HG03064 (cell line): ENCODE results near the gene CFAP20DC.
A peak's percentile ranks its signal among the peaks of the same experiment; 100 is the strongest.
"Not testable (repeated sequence)": the region's sequence is repeated elsewhere in the genome, so short reads cannot be mapped to it uniquely, and the experiment has no call there.

ENCODE experiments used
- ATAC-seq: cut with Tn5 transposase; IDR thresholded peaks from one replicate; pipeline ENCODE4 v1.9.1; 2021; ENCODE audit warnings: low read depth; ENCODE audit not compliant: unreplicated experiment

Gene CFAP20DC

DNA sequence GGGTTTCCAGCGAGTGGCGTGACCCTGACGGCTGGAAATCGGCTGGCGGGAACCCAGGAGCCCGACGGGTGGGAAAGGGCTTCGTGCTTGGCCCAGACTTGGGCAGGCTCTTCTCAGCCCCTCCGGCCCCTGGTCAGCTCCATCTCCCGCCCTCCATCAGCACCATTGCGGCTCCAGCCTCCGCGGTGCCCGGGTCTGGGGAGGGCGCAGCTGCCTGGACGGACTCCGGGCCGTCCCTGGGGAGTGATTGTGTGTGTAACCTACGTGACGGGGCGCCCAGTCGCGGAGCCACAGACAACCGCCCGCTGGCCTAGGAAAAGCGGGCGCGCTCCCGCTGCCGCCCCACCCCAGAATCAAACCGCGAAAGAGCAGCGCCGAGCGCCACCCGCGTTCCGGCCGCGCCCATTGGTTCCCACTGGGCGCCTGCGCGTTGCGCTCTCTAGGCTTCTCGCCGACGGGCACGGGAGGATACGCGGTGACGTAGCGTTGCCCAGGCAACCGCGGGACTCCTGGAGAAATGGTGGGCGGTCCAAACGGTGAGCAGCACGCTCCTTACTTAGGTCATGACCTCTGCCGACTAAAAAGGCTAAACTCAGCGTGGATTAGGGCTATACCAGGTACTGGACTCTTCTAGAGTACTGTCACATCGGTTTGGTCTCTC, at the start of gene CFAP20DC:
Gene CFAP20DC (minus strand): TSS at position 355 of the 661 bp plus-strand sequence. CDS start 394 bp downstream, outside the sequence.
- peak; percentile 99 for ATAC-seq

DNA sequence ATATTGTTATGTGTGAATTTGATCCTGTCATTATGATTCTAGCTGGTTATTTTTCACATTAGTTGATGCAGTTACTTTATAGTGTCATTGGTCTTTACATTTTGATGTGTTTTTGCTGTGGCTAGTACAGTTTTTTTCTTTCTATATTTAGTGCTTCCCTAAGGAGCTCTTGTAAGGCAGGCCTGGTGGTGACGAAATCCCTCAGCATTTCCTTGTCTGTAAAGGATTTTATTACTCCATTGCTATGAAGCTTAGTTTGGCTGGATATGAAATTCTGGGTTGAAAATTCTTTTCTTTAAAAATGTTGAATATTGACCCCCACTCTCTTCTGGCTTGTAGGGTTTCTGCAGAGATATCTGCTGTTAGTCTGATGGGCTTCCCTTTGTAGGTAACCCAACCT, 48.7 kb upstream of the CFAP20DC start:
- not testable (repeated sequence) for ATAC-seq

DNA sequence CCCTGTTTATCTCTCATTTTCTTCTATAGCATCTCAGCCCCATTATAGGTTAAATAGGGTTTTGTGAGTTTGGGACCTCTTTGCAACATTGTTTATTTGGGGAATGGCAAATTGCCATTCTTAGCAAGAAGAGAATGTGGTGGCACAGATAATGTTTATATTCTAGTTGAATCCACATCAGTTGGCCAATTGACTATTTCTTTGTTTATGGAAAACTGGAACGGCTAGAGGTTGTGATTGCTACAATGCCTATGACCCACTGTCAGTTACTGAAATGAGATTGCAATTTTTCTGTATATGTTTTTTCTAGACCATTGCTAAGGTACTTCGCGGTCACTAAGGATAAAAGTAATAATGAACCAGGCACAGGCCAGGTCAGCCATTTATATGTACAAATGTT, 44.6 kb upstream of the CFAP20DC start:
- ATAC-seq: no peak

DNA sequence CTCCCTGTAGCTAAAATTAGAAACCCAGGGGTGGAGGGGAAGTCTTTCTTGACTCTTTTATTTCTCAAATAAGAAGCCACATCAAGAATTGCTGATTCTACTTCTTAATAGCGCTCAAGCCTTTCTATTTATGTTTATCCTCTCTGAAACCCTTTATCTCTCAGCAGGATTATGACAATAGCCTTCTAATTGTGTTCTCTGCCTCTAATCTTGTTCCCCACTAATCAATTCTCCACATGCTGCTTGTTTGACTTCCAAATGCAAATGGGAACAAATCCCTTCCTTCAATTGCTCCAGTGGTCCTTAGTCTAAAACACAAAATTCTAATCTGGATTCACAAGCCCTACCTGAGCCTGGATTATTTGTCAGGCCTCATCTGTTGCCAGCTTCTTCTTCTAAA, 43.7 kb upstream of the CFAP20DC start:
- ATAC-seq: no peak

DNA sequence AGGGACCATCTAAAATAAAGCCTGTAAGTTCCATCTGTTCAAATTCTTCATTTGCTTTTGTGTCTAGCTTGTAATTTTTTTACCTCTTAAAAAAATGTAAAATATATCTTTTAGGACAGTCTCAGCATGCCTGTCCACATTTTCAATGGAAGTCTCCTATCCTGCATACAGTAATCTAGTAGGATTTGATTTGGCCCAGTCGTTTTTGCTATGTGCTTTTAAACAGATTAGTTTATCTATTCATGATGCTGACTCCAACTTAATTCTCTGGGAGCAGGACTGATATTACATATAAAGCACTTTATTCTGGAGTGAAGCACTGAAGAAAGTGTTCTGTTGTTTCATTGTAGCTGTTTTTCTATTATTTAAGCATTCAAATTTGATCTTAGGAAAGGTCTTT, 38.9 kb upstream of the CFAP20DC start:
- no peak for ATAC-seq

DNA sequence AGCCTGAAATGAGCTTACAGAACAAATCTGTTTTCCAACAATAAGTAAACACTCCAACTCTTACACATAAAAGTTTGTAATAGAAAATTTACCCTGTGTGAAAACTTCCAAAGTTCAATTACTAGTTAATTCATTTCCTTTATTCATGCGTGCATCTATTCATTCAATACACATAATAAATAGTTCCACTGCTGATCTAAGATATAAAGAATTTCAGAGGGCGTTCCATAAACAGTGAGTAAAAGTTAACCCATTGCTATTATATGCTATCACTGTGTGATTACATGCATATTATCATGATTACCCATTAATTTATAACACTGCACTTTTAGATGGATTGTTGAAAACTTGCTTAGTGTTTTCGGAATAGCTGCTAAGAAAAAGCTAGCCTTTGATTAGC, 36.2 kb upstream of the CFAP20DC start:
- ATAC-seq: no peak

DNA sequence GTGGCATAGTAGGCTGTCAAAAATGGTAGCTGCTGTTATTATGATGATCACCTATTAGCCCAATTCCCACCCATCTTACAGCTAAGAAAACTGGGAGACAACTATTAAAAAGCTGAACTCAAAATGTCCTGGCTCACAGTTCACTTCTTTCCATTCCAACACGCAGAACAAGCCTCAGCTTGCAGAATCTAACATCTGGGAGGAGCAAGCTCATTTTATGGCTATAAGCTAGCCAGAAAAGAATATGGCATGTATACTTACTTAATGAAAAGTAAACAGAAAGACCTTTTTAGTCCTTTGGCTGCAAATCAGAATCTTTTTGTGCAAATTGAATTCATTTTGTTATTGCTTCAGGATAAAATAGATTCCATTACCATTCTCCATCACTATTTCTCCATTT, 34.8 kb upstream of the CFAP20DC start:
- ATAC-seq: no peak

DNA sequence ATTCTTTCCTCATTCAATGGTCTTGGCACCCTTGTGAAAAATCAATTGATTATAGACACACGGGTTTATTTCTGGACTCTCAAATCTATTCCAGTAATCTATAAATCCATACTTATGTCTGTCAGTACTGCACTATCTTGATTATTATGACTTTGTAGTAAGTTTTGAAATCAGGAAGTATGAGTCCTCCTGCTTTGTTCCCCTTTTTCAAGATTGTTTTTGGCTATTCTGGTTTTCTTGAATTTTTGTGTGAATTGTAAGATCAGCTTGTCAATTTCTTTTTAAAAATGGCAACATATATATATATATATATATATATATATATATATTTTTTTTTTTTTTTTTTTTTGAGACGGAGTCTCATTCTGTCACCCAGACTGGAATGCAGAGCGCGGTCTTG, 32.3 kb upstream of the CFAP20DC start:
- no peak for ATAC-seq

DNA sequence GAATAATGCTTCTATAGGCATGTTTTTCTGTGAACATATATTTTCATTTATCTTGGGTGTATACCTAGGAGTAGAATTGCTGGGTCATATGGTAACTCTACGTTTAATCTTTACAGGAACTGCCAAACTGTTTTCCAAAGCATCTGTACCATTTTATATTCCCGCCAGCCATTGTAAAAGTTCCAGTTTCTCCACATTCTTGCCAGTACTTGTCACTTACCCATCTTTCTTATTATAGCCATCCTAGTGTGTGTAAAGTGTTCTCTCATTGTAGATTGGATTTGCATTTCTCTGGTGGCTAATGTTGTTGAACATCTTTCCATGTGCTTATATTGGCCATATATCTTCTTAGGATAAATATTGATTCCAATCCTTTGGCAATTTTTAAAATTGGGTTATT, 31.2 kb upstream of the CFAP20DC start:
- ATAC-seq: no peak

DNA sequence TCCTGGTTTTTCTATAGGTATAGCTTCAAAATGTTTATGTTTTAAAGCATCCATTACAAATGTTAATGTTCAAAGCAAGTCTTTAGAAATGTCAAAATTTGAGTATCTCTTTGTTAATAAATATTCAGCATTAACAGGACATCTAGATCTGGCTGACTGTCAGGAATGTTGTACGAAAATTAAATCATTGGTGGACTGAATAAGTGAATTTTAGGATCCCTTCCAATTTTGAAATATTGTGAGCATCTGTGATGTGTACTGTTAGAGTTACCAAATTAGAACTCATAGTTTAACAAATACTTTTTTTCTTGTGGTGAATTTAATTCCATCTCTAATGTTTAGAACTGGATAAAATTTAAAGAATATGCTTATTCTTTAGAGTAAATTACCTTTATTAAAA, 30.1 kb upstream of the CFAP20DC start:
- ATAC-seq: no peak

DNA sequence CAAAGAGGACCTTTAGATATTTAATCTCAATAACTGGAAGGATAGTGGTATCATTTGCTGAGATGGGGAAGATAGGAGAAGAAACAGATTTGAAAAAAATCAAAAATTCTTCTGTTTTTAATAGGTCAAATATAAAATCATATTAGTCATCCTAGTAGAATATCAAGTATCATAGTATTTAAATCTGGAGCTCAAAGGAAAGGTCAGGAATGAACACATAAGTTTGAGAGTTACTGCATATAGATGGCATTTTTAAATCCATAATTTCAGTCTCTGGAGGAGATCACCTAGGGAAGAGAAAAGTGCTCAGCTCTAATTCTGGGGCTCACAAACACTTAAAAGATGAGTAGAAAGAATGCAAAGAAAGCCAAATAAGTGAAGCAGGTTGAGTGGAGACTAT, 24.9 kb upstream of the CFAP20DC start:
- no peak for ATAC-seq

DNA sequence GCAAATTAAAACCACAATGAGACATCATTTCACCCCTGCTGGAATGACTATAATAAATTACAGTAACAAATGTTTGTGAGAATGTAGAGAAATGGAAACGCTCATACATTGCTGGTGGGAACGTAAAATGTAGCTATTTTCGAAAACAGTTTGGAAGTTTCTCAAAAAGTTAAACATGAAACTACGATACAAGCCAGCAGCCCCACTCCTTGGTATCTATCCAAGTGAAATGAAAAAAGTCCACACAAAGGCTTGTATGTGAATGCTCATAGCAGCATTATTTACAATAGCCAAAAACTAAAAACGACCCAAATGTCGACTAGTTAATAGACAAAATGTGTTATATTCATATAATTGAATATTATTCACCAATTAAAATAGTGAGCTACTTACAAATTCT, 22.9 kb upstream of the CFAP20DC start:
- ATAC-seq: no peak

DNA sequence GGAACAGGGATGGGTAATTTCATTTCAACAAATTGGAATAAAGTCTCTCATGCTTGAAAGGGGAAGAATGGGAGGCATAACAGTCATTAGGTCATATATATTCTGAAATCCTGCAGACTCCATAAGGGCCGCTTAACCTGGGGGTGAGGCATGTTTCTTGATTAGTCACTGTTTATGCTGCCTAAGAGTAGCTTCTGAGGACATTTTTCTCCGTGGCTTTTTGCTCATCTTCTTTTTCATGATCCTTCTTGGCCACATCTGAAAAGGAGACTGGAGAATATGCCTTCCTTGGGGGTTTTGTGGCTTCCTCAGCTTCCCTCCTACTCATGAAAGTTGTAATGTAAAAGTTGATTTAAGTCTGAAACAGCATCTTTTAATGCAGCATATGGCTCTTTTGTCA, 20.0 kb upstream of the CFAP20DC start:
- no peak for ATAC-seq

DNA sequence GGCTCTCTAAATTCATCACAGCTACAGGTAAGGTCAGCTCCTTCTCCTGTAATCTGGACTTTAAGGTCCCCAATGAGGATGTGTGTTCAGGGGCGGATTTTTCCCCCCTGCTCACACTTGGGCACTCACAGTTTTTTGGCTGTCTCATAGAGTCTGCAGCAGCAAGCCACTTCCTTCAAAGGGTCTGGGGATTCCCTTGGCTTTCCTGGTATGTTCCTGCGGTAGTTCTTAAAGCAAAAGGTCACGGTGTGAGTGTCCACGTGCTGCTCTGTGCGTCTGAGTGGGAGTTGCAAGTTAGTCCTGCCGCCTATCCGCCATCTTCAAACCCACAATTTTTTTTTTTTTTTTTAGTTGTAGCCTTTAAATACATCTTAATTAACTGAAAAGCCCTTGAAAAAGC, 15.4 kb upstream of the CFAP20DC start:
- ATAC-seq: no peak

DNA sequence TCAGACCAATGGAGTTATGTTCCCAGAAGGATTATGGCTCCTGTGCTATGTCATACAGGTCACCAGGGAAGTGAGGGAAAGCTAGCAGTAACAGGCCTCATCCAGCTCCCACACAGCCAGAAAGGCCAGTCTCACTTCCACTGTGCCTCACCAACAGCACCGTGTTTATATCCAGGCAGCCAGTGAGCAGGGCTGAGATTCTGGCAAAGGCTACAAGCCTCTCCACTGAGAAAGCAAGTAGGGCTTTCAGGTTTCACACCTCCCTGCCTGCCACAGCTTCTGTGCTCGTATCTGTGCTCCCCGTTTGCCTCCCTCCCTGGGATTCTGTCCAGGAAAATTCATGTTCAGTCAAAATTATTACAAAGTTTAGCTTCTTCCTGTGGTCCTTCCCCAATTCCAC, 14.9 kb upstream of the CFAP20DC start:
- ATAC-seq: no peak

DNA sequence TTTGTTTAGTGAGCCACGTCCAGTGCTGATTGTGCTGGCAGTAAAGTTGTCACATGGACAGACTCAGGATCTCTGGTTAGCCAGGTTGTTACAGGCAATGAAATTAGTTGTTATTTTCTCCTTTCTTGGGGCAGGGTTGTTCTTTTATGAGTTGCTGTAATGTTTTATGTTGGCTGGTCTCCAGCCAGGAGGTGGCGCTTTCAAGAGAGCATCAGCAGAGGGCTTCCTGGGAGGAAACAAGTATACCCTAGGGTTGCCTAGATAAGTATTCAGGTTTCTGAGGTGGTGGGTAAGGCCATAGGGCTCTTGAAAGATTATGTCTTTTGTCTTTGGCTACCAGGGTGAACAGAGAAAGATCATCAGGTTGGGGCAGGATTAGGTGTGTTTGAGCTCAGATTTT, 14.5 kb upstream of the CFAP20DC start:
- no peak for ATAC-seq

DNA sequence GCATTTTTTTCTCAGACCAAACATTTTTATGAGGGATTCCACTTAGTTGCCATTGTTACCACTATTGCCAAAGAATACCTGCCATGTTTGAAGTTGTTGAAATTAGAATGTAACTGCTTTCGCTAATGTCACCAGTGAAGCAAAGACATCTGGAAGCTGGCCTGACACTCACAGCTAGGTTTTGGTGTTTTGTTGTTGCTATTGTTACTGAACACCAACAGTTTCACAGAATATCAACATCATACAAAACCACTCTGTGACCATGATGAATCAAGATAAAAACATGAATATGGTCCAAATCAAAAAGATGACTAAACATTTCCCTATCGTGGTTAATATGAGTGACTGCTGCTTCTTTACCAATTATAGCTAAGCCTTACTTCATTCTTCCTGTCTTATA, 6.9 kb upstream of the CFAP20DC start:
- no peak for ATAC-seq

DNA sequence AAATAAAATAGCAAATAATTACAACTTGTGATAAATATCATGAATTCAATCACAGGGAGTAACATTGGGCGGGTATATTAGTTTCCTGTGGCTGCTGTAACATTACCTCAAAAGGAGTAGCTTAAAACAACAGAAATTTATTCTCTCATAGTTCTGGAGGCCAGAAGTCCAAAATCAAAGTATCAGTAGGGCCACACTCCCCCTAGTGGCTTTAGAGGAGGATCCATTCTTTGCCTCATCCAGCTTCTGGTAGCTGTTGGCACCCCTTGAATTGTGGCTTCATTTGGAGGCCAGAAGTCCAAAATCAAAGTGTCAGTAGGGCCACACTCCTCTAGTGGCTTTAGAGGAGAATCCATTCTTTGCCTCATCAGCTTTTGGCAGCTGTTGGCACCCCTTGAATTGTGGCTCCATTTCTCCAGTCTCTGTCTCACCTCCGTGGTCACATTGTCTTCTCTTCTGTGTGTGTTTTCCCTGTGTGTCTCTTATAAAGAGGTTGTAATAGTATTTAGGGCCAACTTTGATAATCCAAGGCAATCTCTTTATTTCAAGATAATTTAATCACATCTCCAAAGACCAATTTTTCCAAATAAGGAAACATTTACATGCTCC, 3.1 kb upstream of the CFAP20DC start:
- no peak for ATAC-seq

DNA sequence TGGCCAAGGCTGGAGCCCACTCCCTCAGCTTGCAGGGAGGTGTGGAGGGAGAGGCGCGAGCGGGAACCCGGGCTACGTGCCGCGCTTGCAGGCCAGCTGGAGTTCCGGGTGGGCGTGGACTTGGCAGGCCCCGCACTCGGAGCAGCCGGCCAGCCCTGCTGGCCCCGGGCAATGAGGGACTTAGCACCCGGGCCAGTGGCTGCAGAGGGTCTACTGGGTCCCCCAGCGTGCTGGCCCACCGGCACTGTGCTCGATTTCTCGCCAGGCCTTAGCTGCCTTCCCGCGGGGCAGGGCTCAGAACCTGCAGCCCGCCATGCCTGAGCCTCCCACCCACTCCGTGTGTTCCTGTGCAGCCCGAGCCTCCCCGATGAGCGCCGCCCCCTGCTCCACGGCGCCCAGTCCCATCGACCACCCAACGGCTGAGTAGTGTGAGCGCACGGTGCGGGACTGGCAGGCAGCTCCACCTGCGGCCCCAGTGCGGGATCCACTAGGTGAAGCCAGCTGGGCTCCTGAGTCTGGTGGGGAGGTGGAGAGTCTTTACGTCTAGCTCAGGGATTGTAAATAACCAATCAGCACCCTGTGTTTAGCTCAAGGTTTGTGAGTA, 1.1 kb upstream of the CFAP20DC start:
- ATAC-seq: not testable (repeated sequence)

DNA sequence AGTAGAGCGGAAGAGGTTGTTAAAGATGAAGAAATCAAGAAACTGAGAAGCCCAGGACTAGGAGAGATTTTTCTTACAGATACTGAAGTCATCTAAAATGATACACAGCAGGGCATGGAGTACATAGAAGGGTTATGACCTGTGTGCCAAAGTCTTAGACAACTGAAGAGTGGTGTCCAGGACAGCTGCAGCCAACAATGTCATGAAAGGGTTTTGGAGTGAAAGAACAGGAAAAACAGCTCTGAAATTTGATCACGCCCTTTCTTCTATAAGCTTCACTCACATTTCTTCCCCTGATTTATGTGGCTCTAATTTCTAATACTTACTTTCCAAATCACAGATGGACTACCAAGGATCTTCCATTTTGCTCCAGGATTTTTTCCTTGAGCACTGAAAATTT, 3.0 kb downstream of the CFAP20DC start:
- ATAC-seq: no peak

DNA sequence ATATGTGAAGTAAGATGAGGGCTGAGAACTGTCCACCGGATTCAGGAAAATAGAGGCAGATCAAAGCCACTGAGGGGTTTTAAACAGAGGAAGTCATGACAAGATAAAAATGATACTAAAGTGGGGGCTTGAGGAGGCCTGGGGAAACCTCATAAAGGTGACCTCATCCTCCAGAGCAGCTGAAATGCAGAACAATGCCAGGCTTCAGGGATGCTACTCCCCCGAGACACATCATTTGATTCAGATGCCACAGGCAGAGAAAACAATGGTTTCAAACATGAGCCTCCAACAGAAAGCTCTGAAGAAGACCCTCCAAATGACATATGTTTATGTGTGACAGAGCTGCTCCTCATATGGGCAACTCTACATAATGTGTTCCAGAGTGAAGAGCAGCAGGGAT, 6.4 kb downstream of the CFAP20DC start:
- no peak for ATAC-seq

DNA sequence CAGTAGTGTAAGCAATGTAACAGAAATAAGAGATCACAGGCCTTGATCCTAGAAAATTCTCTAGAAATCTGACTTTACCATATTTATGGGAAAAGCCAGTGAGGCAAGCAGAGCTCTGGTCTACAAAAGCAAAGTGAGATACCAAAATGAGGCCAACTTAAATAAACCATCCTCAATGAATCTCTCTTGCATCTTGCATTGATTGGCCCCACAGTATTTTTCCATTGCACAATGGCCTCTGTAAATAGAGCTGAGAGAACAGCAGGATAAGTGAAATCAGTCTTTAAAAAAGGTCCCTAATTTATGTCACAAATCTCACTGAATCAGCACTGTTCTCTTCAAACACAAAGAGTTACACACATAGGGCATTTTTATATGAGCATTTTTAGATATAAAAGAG, 8.9 kb downstream of the CFAP20DC start:
- ATAC-seq: no peak
